Measurements from ENCODE around the gene EED. TPM values are rescaled to one million over a fixed set of nuclear protein-coding genes. Genes with fewer than 3 reads are reported as not detected.

Gene EED
- total and polyA plus RNA-seq, 9 of the 15 experiments (the other 6 are each of a cell fraction or from before 2014, with no cell fraction given), result 33.0 to 110 (median 55.1) TPM

DNA sequence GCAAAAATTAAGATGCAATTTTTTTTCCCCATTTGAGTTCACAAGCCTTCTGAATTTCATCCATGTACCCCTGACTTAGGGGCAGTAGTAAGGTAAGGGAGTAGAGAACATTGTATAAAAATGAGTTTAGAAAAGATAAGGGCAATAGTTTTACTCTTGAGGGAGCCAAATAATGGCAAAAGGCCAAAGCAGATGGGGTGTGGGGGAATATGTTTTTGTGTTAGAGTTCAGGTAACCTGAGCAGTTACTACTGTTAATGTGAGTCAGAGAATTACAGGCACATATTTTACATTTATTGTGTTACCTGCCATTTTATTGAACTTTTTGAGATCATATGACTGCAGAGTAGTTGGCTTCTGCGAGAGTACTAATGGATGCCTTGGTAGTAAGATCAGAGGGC is 3.1 kb downstream of the EED start:
- peak in 3 of 4 experiments; percentile 18 to 65 (median 21) for DNase-seq (ENCODE audit: extremely low read depth in 1 of 4, low spot score in 3 of 4)
- H3K9ac ChIP-seq (ENCODE audit: insufficient read depth in 1 of 2, low read depth in 2 of 2, low read length in 2 of 2), result 0 out of 4 replicates have a peak overlapping the region, but pooled peaks of 1 of the 2 experiments have one; percentile 99
- peaks cover 30% of the 10 kb centered on the region; the same call in 2 of the 3 replicates for H3K36me3 ChIP-seq (ENCODE audit: control insufficient read depth, insufficient read depth, low read length)
- peaks cover 3 to 19% of the 10 kb centered on the region in 2 experiments; a peak in 4 of 5 replicates for H3K4me1 ChIP-seq (replicated peaks in 1 of 2; ENCODE audit: control insufficient read depth in 2 of 2, insufficient read depth in 2 of 2, low read length in 2 of 2)
- no peak for ATAC-seq
- no peaks in the 10 kb centered on the region for H3K9me3 ChIP-seq (replicated peaks; ENCODE audit: control insufficient read depth, insufficient read depth, low read depth, low read length)
- WGBS (ENCODE audit: insufficient coverage, low coverage, missing lambda C conversion rate), result 17% methylated on average over 1 of the region's 1 CpG
- peaks cover 15% of the 10 kb centered on the region for H4K20me1 ChIP-seq (replicated peaks; ENCODE audit: control insufficient read depth, insufficient read depth, low read length)
- no peak overlapping the region for H3K4me3 ChIP-seq
- no peaks in the 10 kb centered on the region for H3K27me3 ChIP-seq (ENCODE audit: control insufficient read depth in 2 of 2, insufficient read depth in 2 of 2, low read length in 2 of 2)
- TF ChIP-seq ARID1B (IDR thresholded peaks at IDR 0.05), result peak; percentile 43; the same call in 1 of the 2 replicates
- no peak for TF ChIP-seq HDAC8 (tag; IDR thresholded peaks at IDR 0.05)
- TF ChIP-seq CBFA2T3 (IDR thresholded peaks at IDR 0.05), result peak; percentile 37; the same call in 1 of the 2 replicates
- 0 out of 2 replicates have a peak, but pooled peaks have one; percentile 5 for TF ChIP-seq ILK (tag; IDR thresholded peaks at IDR 0.05; ENCODE audit: borderline replicate concordance, low read depth)
- no peak for TF ChIP-seq PRPF4 (IDR thresholded peaks at IDR 0.05; ENCODE audit: insufficient read depth, low read depth, low read length, poor library complexity, severe bottlenecking)
- TF ChIP-seq FIP1L1 (IDR thresholded peaks at IDR 0.05; ENCODE audit: low read depth, low read length, poor library complexity, severe bottlenecking), result no peak
- 0 out of 2 replicates have a peak, but pooled peaks have one; percentile 17 for TF ChIP-seq CBFA2T2 (conservative IDR thresholded peaks at IDR 0.05)
- TF ChIP-seq, protein P1, sequence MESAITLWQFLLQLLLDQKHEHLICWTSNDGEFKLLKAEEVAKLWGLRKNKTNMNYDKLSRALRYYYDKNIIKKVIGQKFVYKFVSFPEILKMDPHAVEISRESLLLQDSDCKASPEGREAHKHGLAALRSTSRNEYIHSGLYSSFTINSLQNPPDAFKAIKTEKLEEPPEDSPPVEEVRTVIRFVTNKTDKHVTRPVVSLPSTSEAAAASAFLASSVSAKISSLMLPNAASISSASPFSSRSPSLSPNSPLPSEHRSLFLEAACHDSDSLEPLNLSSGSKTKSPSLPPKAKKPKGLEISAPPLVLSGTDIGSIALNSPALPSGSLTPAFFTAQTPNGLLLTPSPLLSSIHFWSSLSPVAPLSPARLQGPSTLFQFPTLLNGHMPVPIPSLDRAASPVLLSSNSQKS (CRISPR knock-in tag; IDR thresholded peaks at IDR 0.05), result no peak
- peak; percentile 89 for TF ChIP-seq NFIC (IDR thresholded peaks at IDR 0.05)
- TF ChIP-seq GABPA (tag; conservative IDR thresholded peaks at IDR 0.05; ENCODE audit: low read depth), result no peak
- intact Hi-C loops (cut with micrococcal nuclease), result loop anchor here (10.0 kb wide), 1 partner anchor 583 kb away; the partner anchor contains the start of gene CREBZF
- H3K79me2 ChIP-seq (ENCODE audit: control insufficient read depth, insufficient read depth, low read length), result peaks cover 76% of the 10 kb centered on the region
- no peak overlapping the region for H2AFZ ChIP-seq (ENCODE audit: low read depth, low read length)
- no peaks in the 10 kb centered on the region for H3K9me1 ChIP-seq (ENCODE audit: control insufficient read depth, insufficient read depth, low read length)
- no peak for FAIRE-seq
- POLR2A ChIA-PET, result interaction anchor here (0.6 to 0.9 kb wide), 3 partner anchors 17 to 294 kb away, joined by 3 to 5 read pairs (median 3); no protein-coding TSS in a partner anchor
- in situ Hi-C loops (cut with MboI), result no loop called here
- CTCF ChIA-PET (ENCODE audit: low intra/inter-chr PET ratio), result no interaction called here
- no peak overlapping the region for H3K27ac ChIP-seq (ENCODE audit: extremely low read depth, low read depth, low read length)
- H3K4me2 ChIP-seq (ENCODE audit: insufficient read depth, low read length), result peak overlapping the region; percentile 15
- BruUV-seq (replicated peaks), result no TSS peak
